Transverse colon (tissue), 4 donors: ENCODE data around the gene COLEC11. TPM values are rescaled to one million over a fixed set of nuclear protein-coding genes. Genes with fewer than 3 reads are reported as not detected.

Source experiments
- DNase-seq: peaks from one replicate; pipeline ENCODE4 v3.0.0-alpha.2; 2019
- H3K27ac ChIP-seq, 4 donors: fragments of 200-600 bp; sonication (generic); 2 replicates each; pipeline ENCODE4 v1.5.1; 2016 to 2018; ENCODE audit warnings: inconsistent platforms in 4 of 4
- H3K27me3 ChIP-seq: fragments of 200-600 bp; sonication (generic); 2 replicates; pipeline ENCODE4 v1.5.1; 2017; ENCODE audit warnings: inconsistent platforms
- H3K36me3 ChIP-seq, 4 donors: fragments of 200-600 bp; sonication (generic); 2 replicates each; pipeline ENCODE4 v1.5.1; 2017 to 2019; ENCODE audit warnings: inconsistent platforms in 4 of 4
- H3K4me1 ChIP-seq, 4 donors: fragments of 200-600 bp; sonication (generic); 2 replicates each; pipeline ENCODE4 v1.5.1; 2017 to 2020; ENCODE audit warnings: inconsistent platforms in 4 of 4
- H3K4me3 ChIP-seq, 4 donors: fragments of 200-600 bp; sonication (generic); 1 replicate in 1 of 4; 2 replicates in 3 of 4; pipeline versions ENCODE4 v1.5.1 to v1.6.1; 2017 to 2019; ENCODE audit warnings: inconsistent platforms in 4 of 4
- H3K9me3 ChIP-seq, 2 donors: fragments of 200-600 bp; sonication (generic); 2 replicates each; pipeline ENCODE4 v1.5.1; 2017 to 2019; ENCODE audit warnings: inconsistent platforms in 2 of 2
- EP300 ChIP-seq: sonication (generic); formaldehyde crosslinking; IDR thresholded peaks from one replicate; pipeline ENCODE4 v1.6.1; 2017; ENCODE audit warnings: antibody characterized with exemption, low read depth
- POLR2A ChIP-seq: fragments of 450-650 bp; IDR thresholded peaks from one replicate; pipeline ENCODE4 v1.6.1; 2016; ENCODE audit warnings: antibody characterized with exemption, mild to moderate bottlenecking, moderate library complexity
- POLR2AphosphoS5 ChIP-seq, 3 donors: sonication (generic); formaldehyde crosslinking; IDR thresholded peaks; one replicate each; pipeline ENCODE4 v1.6.1; 2016; ENCODE audit warnings: antibody characterized with exemption in 3 of 3
- WGBS, 2 donors: methylation state at CpG; one replicate each; pipeline ENCODE4 v1.1.5; 2018; ENCODE audit warnings: low coverage in 1 of 2; 5-methylcytosine and 5-hydroxymethylcytosine counted together
- in situ Hi-C, 4 donors: fragments of 200-750 bp; cut with MboI; loops; one replicate each; pipeline versions ENCODE4 v1.15.0 to v1.15.1; 2017; ENCODE audit warnings: low sequenced_read_pairs in 3 of 4, low pct_ligation_motif_present in 1 of 4, low pct_unique_long_range_greater_than_20kb in 1 of 4
- intact Hi-C: fragments of 100-400 bp; cut with DNase I; formaldehyde crosslinking; loops from one replicate; pipeline ENCODE4 v1.15.1; 2023; ENCODE audit warnings: low total_unique reads
- total RNA-seq, 4 donors: library from RNA; depleted of rRNA; stranded (reverse); fragments of >200 nt; gene quantifications; one replicate each; pipeline ENCODE4 v1.1.0, GENCODE V29; 2016
- TF ChIP-seq, protein P1 (sequence below), 5 experiments: fragments of 200-600 bp in 3 of 5; fragments of 450-650 bp in 2 of 5; sonication (generic) in 3 of 5; IDR thresholded peaks; 1 replicate in 2 of 5; 2 replicates in 3 of 5; pipeline ENCODE4 v1.5.1; 2016 to 2017; ENCODE audit warnings: antibody characterized with exemption in 5 of 5, inconsistent platforms in 3 of 5, mild to moderate bottlenecking in 2 of 5, moderate library complexity in 1 of 5

The COLEC11 gene
- total RNA-seq, 4 donors from 2014 or later: 1.6 to 2.0 TPM; not detected in 2

DNA sequence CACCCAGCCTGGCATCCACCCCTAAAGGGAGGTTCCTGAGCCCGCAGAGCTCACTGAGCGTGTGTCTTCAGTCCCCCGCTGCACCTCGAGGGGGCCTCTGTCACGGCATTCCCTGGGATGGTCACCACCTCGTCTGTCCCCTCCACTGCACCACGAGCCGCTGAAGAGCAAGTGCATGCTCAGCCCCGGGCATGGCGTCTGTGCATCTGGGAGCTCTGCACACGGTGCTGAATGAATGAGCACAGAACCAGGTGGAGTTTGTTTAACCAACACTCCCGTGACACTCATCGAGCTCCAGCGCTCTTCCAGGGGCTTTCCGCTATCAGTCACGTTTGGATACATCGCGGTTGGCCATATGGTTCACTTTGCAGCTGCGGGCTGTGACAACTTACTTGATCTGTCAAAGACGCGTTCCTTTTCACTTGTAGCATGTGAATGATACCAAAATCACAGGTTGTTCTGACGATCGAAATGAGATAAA, 72.3 kb downstream of the COLEC11 start:
- TF ChIP-seq, protein P1, sequence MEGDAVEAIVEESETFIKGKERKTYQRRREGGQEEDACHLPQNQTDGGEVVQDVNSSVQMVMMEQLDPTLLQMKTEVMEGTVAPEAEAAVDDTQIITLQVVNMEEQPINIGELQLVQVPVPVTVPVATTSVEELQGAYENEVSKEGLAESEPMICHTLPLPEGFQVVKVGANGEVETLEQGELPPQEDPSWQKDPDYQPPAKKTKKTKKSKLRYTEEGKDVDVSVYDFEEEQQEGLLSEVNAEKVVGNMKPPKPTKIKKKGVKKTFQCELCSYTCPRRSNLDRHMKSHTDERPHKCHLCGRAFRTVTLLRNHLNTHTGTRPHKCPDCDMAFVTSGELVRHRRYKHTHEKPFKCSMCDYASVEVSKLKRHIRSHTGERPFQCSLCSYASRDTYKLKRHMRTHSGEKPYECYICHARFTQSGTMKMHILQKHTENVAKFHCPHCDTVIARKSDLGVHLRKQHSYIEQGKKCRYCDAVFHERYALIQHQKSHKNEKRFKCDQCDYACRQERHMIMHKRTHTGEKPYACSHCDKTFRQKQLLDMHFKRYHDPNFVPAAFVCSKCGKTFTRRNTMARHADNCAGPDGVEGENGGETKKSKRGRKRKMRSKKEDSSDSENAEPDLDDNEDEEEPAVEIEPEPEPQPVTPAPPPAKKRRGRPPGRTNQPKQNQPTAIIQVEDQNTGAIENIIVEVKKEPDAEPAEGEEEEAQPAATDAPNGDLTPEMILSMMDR (IDR thresholded peaks at IDR 0.05): no peak
- TF ChIP-seq EP300 (no peak), POLR2A (no peak), POLR2AphosphoS5 (IDR thresholded peaks at IDR 0.05) (no peak)
- no peak for DNase-seq

DNA sequence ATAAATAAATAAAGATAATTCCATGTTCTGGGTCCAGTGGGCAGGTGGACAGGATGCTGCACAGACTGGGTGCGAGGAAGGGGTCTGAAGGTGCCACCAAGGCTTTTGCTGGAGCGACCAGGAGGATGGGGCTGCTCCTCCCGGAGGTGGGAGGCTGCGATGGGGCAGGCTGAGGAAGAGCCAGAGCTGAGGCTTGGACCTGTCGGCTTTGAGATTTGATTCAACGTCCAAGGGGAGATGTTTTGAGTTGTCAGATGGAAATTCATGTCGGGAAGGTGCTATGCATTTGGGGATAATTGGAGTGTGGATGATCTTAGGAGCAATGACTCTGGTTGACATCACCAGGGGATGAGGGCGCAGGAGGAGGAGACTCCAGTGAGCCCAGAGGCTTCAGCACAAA, 74.7 kb downstream of the COLEC11 start:
- in situ Hi-C loops (loop anchor here in 1 of 4 donors (25.0 kb wide), 1 partner anchor 1532 kb away; no protein-coding TSS in a partner anchor), intact Hi-C loops (no loop called here)
- H3K4me1 ChIP-seq: no peaks in the 10 kb centered on the region
- DNase-seq: no peak
- no peaks in the 10 kb centered on the region for H3K27me3 ChIP-seq
- H3K9me3 ChIP-seq: no peaks in the 10 kb centered on the region
- no peak overlapping the region for H3K27ac ChIP-seq
- no peak overlapping the region for H3K4me3 ChIP-seq
- TF ChIP-seq POLR2AphosphoS5 (IDR thresholded peaks at IDR 0.05) (no peak), POLR2A (no peak), EP300 (no peak)
- TF ChIP-seq, protein P1 (IDR thresholded peaks at IDR 0.05): no peak
- WGBS, 2 donors: 63 to 88% methylated on average over 3 to 8 of the region's 8 CpGs
- H3K36me3 ChIP-seq: no peaks in the 10 kb centered on the region

More for the DNA sequence above, 72.3 kb downstream of the COLEC11 start:
- Histone ChIP-seq H3K27me3 (no peaks in the 10 kb centered on the region), H3K27ac (no peak overlapping the region), H3K9me3 (no peaks in the 10 kb centered on the region), H3K4me3 (no peak overlapping the region), H3K4me1 (no peaks in the 10 kb centered on the region), H3K36me3 (no peaks in the 10 kb centered on the region)
- intact Hi-C loops: no loop called here
- 82% methylated on average over 23 of the region's 23 CpGs; no CpG with 5 or more reads in 1 of the 2 donors for WGBS, 2 donors
- in situ Hi-C loops: loop anchor here in 1 of 4 donors (25.0 kb wide), 1 partner anchor 1530 kb away; no protein-coding TSS in a partner anchor

DNA sequence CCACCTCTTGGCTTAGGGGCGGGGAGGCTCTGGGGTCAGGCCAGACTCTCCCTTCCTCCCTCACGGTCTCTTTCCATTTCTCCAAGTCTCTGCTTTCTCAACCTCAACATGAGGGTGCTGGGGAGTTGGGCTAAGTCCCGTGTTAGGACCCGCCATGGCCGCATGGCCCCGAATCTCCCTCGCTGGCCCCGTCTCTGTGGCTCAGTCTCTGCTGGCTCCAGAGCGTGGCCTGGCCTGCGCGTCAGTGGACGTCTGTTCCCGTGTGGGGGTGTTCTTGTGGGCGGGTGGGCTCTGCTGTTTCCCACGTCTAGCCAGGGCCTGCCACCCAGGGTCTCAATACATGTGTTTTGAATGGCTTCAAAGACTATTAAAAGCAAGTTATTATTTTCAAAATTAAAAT, 75.5 kb downstream of the COLEC11 start:
- no peak overlapping the region for H3K27ac ChIP-seq
- intact Hi-C loops: no loop called here
- H3K27me3 ChIP-seq: no peaks in the 10 kb centered on the region
- H3K4me1 ChIP-seq: no peaks in the 10 kb centered on the region
- in situ Hi-C loops: loop anchor here in 1 of 4 donors (25.0 kb wide), 1 partner anchor 1533 kb away; no protein-coding TSS in a partner anchor
- H3K4me3 ChIP-seq: no peak overlapping the region
- 91 to 92% methylated on average over 13 to 15 of the region's 15 CpGs for WGBS, 2 donors
- TF ChIP-seq EP300 (no peak), POLR2A (no peak), POLR2AphosphoS5 (IDR thresholded peaks at IDR 0.05) (no peak)
- TF ChIP-seq, protein P1 (IDR thresholded peaks at IDR 0.05): no peak
- H3K9me3 ChIP-seq: no peaks in the 10 kb centered on the region
- no peaks in the 10 kb centered on the region for H3K36me3 ChIP-seq
- no peak for DNase-seq

DNA sequence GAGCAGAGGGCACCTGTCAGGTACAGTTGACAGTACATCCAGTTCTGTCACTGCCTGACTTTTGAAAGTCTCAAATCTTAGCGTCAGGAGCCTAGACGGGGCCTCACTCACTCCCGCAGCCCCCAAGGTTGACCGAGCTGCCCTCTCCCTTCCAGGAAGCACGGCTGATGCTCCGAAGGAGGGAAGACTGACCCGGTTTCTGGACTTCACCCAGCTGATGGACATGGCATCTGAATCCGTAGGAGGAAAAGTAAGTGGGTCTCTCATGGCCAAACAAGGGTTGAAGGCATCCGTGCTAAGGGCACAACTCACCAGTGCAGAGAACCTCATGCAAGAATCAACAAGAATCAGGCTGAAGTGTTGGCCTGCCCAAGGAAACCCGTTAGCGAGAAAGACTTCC, 76.0 kb downstream of the COLEC11 start:
- Histone ChIP-seq H3K27me3 (no peaks in the 10 kb centered on the region), H3K4me1 (no peaks in the 10 kb centered on the region), H3K36me3 (no peaks in the 10 kb centered on the region), H3K27ac (no peak overlapping the region), H3K4me3 (no peak overlapping the region), H3K9me3 (no peaks in the 10 kb centered on the region)
- 78 to 84% methylated on average over 9 to 11 of the region's 11 CpGs for WGBS, 2 donors
- in situ Hi-C loops: loop anchor here in 1 of 4 donors (25.0 kb wide), 1 partner anchor 1534 kb away; no protein-coding TSS in a partner anchor
- no peak for TF ChIP-seq POLR2AphosphoS5 (IDR thresholded peaks at IDR 0.05)
- no peak for TF ChIP-seq POLR2A
- TF ChIP-seq, protein P1 (IDR thresholded peaks at IDR 0.05): no peak
- TF ChIP-seq EP300: no peak
- intact Hi-C loops: no loop called here
- no peak for DNase-seq
